NCI-H82 treated with DMSO at 0.1 percent for 48 hours (cell line): ENCODE measurements around the gene UBE2S.
A peak's percentile ranks its signal among the peaks of the same experiment; 100 is the strongest.

Experiments used
- DNase-seq: peaks from one replicate; lab custom pipeline; 2025; ENCODE audit not compliant: unreplicated experiment; lab: John Stamatoyannopoulos, UW

Gene UBE2S

GRCh38 chr19:55366790-55367189, 40.8 kb downstream of the UBE2S start:
- DNase-seq = no peak

- DNase-seq = no peak
Measured at GRCh38 chr19:55365964-55366363, 41.6 kb downstream of the UBE2S start.

GRCh38 chr19:55365245-55365644, 42.3 kb downstream of the UBE2S start:
- DNase-seq = no peak

- no peak for DNase-seq
Measured at GRCh38 chr19:55362990-55363716, 44.4 kb downstream of the UBE2S start, which contains the start of gene GARIN5B. Gene GARIN5B (minus strand): TSS chr19:55363260. CDS start chr19:55363066, 194 bp downstream.

- DNase-seq = no peak
Measured at GRCh38 chr19:55362174-55362989, 45.2 kb downstream of the UBE2S start.

GRCh38 chr19:55360902-55361301, 46.7 kb downstream of the UBE2S start:
- DNase-seq = no peak

GRCh38 chr19:55358943-55359908, 48.4 kb downstream of the UBE2S start:
- no peak for DNase-seq

GRCh38 chr19:55358493-55358892, 49.1 kb downstream of the UBE2S start:
- no peak for DNase-seq

GRCh38 chr19:55355213-55355821, 52.3 kb downstream of the UBE2S start:
- DNase-seq = no peak

- no peak for DNase-seq
Measured at GRCh38 chr19:55354698-55355212, 52.8 kb downstream of the UBE2S start, which contains the start of gene COX6B2. Gene COX6B2 (minus strand): TSS chr19:55354719. CDS start chr19:55354521, 198 bp downstream.

GRCh38 chr19:55353803-55354697, 53.5 kb downstream of the UBE2S start:
- DNase-seq = peak; percentile 11

- no peak for DNase-seq
Measured at GRCh38 chr19:55353356-55353802, 54.2 kb downstream of the UBE2S start.

GRCh38 chr19:55352549-55353145, 54.9 kb downstream of the UBE2S start:
- no peak for DNase-seq

GRCh38 chr19:55352040-55352439, 55.5 kb downstream of the UBE2S start:
- no peak for DNase-seq

- no peak for DNase-seq
Measured at GRCh38 chr19:55350620-55351315, 56.8 kb downstream of the UBE2S start.
